NT2/D1 (cell line): Measurements from ENCODE around the gene ATP6V0A4.

Source experiments
- YY1 ChIP-seq: IDR thresholded peaks from 2 replicates; pipeline ENCODE4 v1.6.1; 2011; ENCODE audit not compliant: insufficient read length, insufficient read depth
- ZNF274 ChIP-seq: IDR thresholded peaks from 2 replicates; pipeline ENCODE4 v1.6.1; 2011; ENCODE audit warnings: mild to moderate bottlenecking, low read depth, low read length

DNA sequence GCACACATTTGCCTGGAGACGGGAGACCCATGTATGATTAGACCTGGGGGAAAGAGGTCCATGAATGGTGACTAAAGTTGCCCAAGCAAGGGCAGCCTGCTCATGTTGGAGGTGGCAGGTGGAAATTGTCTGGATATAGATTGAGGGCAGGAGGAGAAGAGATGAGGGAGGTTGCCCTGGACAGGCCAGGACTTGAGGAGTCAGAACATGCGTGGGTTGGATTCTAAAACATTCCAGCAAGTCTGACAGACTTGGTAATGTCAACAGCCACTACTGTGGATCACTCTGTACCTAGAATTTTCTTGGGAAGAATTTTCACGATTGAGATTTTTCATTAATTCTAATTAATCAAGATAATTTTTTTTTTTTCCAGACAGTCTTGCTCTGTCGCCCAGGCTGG lies 77.7 kb downstream of the ATP6V0A4 start:
- TF ChIP-seq YY1 (no peak), ZNF274 (no peak)
